Stimulated activated CD4-positive, alpha-beta T cell treated with anti-CD3 and anti-CD28 coated beads, Interleukin-12 subunit alpha, Interleukin-12 subunit beta, amount 100 ng/mL, for 48 hours (primary cell): ENCODE results near the gene AFP.
"Not testable (repeated sequence)": the region's sequence is repeated elsewhere in the genome, so short reads cannot be mapped to it uniquely, and the experiment has no call there.

ENCODE experiments used
- DNase-seq, 3 donors: peaks; one replicate each; pipeline ENCODE4 v3.0.0-alpha.2; 2020; ENCODE audit warnings: low read depth in 2 of 3, low spot score in 1 of 3

The AFP gene

GRCh38 chr4:73435984-73436383 lies at the start of gene AFP:
TSS of gene AFP (plus strand) at chr4:73436221. CDS start at chr4:73436263, 42 bp downstream.
- no peak for DNase-seq

- DNase-seq, result no peak
These were observed 48.5 kb upstream of the AFP start for GRCh38 chr4:73387552-73387951.

- DNase-seq, result no peak
These were observed 47.1 kb upstream of the AFP start for GRCh38 chr4:73388887-73389286.

- DNase-seq, result not testable (repeated sequence)
These were observed 46.4 kb upstream of the AFP start for GRCh38 chr4:73389663-73390062.

GRCh38 chr4:73391774-73392173 lies 44.2 kb upstream of the AFP start:
- no peak for DNase-seq

GRCh38 chr4:73392936-73393335 lies 43.1 kb upstream of the AFP start:
- DNase-seq, result no peak

GRCh38 chr4:73396304-73396703 lies 39.7 kb upstream of the AFP start:
- no peak for DNase-seq

- no peak for DNase-seq
These were observed 38.7 kb upstream of the AFP start for GRCh38 chr4:73396993-73397972.

GRCh38 chr4:73401412-73401811 lies 34.6 kb upstream of the AFP start:
- no peak for DNase-seq

- DNase-seq, result no peak
These were observed 32.0 kb upstream of the AFP start, which contains the start of gene ALB for GRCh38 chr4:73404042-73404441. TSS of gene ALB (plus strand) at chr4:73404287. CDS start at chr4:73404328, 41 bp downstream.

GRCh38 chr4:73404457-73404856 lies 31.6 kb upstream of the AFP start:
- DNase-seq, result no peak

GRCh38 chr4:73405138-73405537 lies 30.9 kb upstream of the AFP start:
- DNase-seq, result no peak

- DNase-seq, result no peak
These were observed 29.5 kb upstream of the AFP start for GRCh38 chr4:73406548-73406875.

- no peak for DNase-seq
These were observed 28.8 kb upstream of the AFP start for GRCh38 chr4:73407227-73407673.

GRCh38 chr4:73408181-73408867 lies 27.7 kb upstream of the AFP start:
- no peak for DNase-seq

GRCh38 chr4:73409012-73409862 lies 26.8 kb upstream of the AFP start:
- no peak for DNase-seq

GRCh38 chr4:73409978-73410548 lies 26.0 kb upstream of the AFP start:
- no peak for DNase-seq

- DNase-seq, result no peak
These were observed 24.9 kb upstream of the AFP start for GRCh38 chr4:73410916-73411730.

GRCh38 chr4:73411731-73412414 lies 24.1 kb upstream of the AFP start:
- DNase-seq, result no peak
